Activated B cell treated with CpG ODN at 0.5 μM for 24 hours (primary cell): ENCODE results near the gene CHST13. TPM values are rescaled to one million over a fixed set of nuclear protein-coding genes. Genes with fewer than 3 reads are reported as not detected.

Experiments
- ATAC-seq: fragments of 200-7000 bp; cut with Tn5 transposase; one replicate; pipeline ENCODE4 v1.10.0; 2021; ENCODE audit warnings: low read depth, mild to moderate bottlenecking, moderate library complexity
- CTCF ChIA-PET: fragments of 350-600 bp; sonication (Branson Sonifier 250); formaldehyde crosslinking; loops from one replicate; lab custom pipeline; 2021; ENCODE audit warnings: antibody characterized with exemption; lab: Charles Lee
- POLR2A ChIA-PET: fragments of 350-600 bp; sonication (Branson Sonifier 250); formaldehyde crosslinking; loops from one replicate; lab custom pipeline; 2021; ENCODE audit warnings: antibody characterized with exemption; lab: Charles Lee
- DNase-seq: peaks from one replicate; pipeline ENCODE4 v3.0.0; 2022
- H3K27ac Mint-ChIP-seq: one replicate; pipeline ENCODE4 v1.8.0; 2020; ENCODE audit warnings: mixed read lengths
- H3K27me3 Mint-ChIP-seq: one replicate; pipeline ENCODE4 v1.8.0; 2021; ENCODE audit warnings: mixed read lengths
- H3K36me3 Mint-ChIP-seq: one replicate; pipeline ENCODE4 v1.8.0; 2021; ENCODE audit warnings: low read depth, mixed read lengths
- H3K4me1 Mint-ChIP-seq: one replicate; pipeline ENCODE4 v1.8.0; 2021; ENCODE audit warnings: mixed read lengths
- H3K4me3 Mint-ChIP-seq: one replicate; pipeline ENCODE4 v1.8.0; 2020; ENCODE audit warnings: mild to moderate bottlenecking, mixed read lengths
- H3K9me3 Mint-ChIP-seq: one replicate; pipeline ENCODE4 v1.8.0; 2020; ENCODE audit warnings: mixed read lengths
- CTCF ChIP-seq: fragments of 200-600 bp; IDR thresholded peaks from one replicate; pipeline ENCODE4 v1.8.0; 2022; ENCODE audit warnings: antibody characterized with exemption, mild to moderate bottlenecking
- intact Hi-C: fragments of 100-400 bp; cut with micrococcal nuclease; formaldehyde crosslinking; loops from one replicate; pipeline ENCODE4 v1.15.1; 2024
- total RNA-seq: library from RNA; stranded (reverse); gene quantifications from 2 replicates; pipeline ENCODE4 v1.2.3, GENCODE V29; 2022

CHST13 gene
- total RNA-seq: not detected in 2 replicates

GRCh38 chr3:126523745-126524428, at the start of gene CHST13:
TSS of gene CHST13 (plus strand) at chr3:126524155. CDS start at chr3:126524333, 178 bp downstream.
- H3K27me3 Mint-ChIP-seq: peaks cover 24% of the 10 kb centered on the region
- ChIA-PET POLR2A (no interaction called here), CTCF (interaction anchor here (1.4 to 3.7 kb wide), 3 partner anchors 9 to 1024 kb away, joined by 4 to 47 read pairs (median 15); no protein-coding TSS in a partner anchor)
- H3K27ac Mint-ChIP-seq: no peak within 1 kb of the TSS
- intact Hi-C loops: loop anchor here (2.0 to 10.0 kb wide), 3 partner anchors 131 to 459 kb away; partner anchors contain the start of genes PLXNA1 and TXNRD3
- ATAC-seq (no peak), DNase-seq (no peak)
- H3K9me3 Mint-ChIP-seq: no peaks in the 10 kb centered on the region
- H3K36me3 Mint-ChIP-seq: no peaks in the 10 kb centered on the region
- TF ChIP-seq CTCF: no peak
- H3K4me3 Mint-ChIP-seq: no peak within 1 kb of the TSS
- no peaks in the 10 kb centered on the region for H3K4me1 Mint-ChIP-seq

- H3K9me3 Mint-ChIP-seq: no peaks in the 10 kb centered on the region
- DNase-seq: no peak
- peaks cover 38% of the 10 kb centered on the region for H3K36me3 Mint-ChIP-seq
- TF ChIP-seq CTCF: no peak
- H3K4me1 Mint-ChIP-seq: peaks cover 38% of the 10 kb centered on the region
- ChIA-PET CTCF (no interaction called here), POLR2A (interaction anchor here (0.5 to 1.9 kb wide), 3 partner anchors 9 to 879 kb away, joined by 4 to 5 read pairs (median 4); no protein-coding TSS in a partner anchor)
- peak overlapping the region; percentile 84 for H3K4me3 Mint-ChIP-seq
- H3K27ac Mint-ChIP-seq: peak overlapping the region; percentile 56
- intact Hi-C loops: loop anchor here (1.0 to 10.0 kb wide), 9 partner anchors 117 to 1740 kb away; partner anchors contain the start of genes ABTB1, EEFSEC, KLF15 and RUVBL1
- no peak for ATAC-seq
- H3K27me3 Mint-ChIP-seq: no peaks in the 10 kb centered on the region
These were observed 49.2 kb upstream of the CHST13 start for GRCh38 chr3:126474498-126475412.

GRCh38 chr3:126475413-126476114, 48.4 kb upstream of the CHST13 start, which contains the start of gene ZXDC:
TSS of gene ZXDC (minus strand) at chr3:126475891. CDS start at chr3:126475865, 26 bp downstream.
- Mint-ChIP-seq H3K9me3 (no peaks in the 10 kb centered on the region), H3K4me3 (peak within 1 kb of the TSS; percentile 87), H3K27me3 (no peaks in the 10 kb centered on the region), H3K4me1 (peaks cover 37% of the 10 kb centered on the region), H3K36me3 (peaks cover 30% of the 10 kb centered on the region), H3K27ac (peak within 1 kb of the TSS; percentile 63)
- no peak for TF ChIP-seq CTCF
- ChIA-PET CTCF (interaction anchor here (1.1 kb wide), 1 partner anchor 276 kb away, joined by 3 read pairs; no protein-coding TSS in a partner anchor), POLR2A (interaction anchor here (0.5 to 1.9 kb wide), 6 partner anchors 10 to 1598 kb away, joined by 3 to 5 read pairs (median 4); partner anchors contain the start of gene SLC41A3)
- intact Hi-C loops: loop anchor here (1.0 to 10.0 kb wide), 11 partner anchors 118 to 1741 kb away; partner anchors contain the start of genes ABTB1, CHCHD6, EEFSEC and KLF15
- ATAC-seq (peak; percentile 86), DNase-seq (peak; percentile 92)

GRCh38 chr3:126476166-126477060, 47.5 kb upstream of the CHST13 start:
- intact Hi-C loops: loop anchor here (1.0 to 10.0 kb wide), 8 partner anchors 228 to 1742 kb away; partner anchors contain the start of genes ABTB1, CHCHD6, EEFSEC and RUVBL1
- H3K27me3 Mint-ChIP-seq: no peaks in the 10 kb centered on the region
- no peaks in the 10 kb centered on the region for H3K9me3 Mint-ChIP-seq
- DNase-seq: peak; percentile 62
- ChIA-PET POLR2A (interaction anchor here (0.6 to 1.2 kb wide), 5 partner anchors 13 to 1598 kb away, joined by 3 to 4 read pairs (median 3); partner anchors contain the start of gene SLC41A3), CTCF (interaction anchor here (1.1 kb wide), 1 partner anchor 275 kb away, joined by 3 read pairs; no protein-coding TSS in a partner anchor)
- H3K4me1 Mint-ChIP-seq: peaks cover 37% of the 10 kb centered on the region
- peaks cover 22% of the 10 kb centered on the region for H3K36me3 Mint-ChIP-seq
- peak overlapping the region; percentile 87 for H3K4me3 Mint-ChIP-seq
- peak; percentile 2 for ATAC-seq
- peak overlapping the region; percentile 63 for H3K27ac Mint-ChIP-seq
- no peak for TF ChIP-seq CTCF
